DMS114 treated with DMSO at 0.1 percent for 48 hours (cell line): ENCODE measurements around the gene KY.

ENCODE experiments used
- DNase-seq: peaks from one replicate; lab custom pipeline; 2025; ENCODE audit not compliant: unreplicated experiment; lab: John Stamatoyannopoulos, UW

The KY gene

GRCh38 chr3:134647902-134648760 is 2.7 kb downstream of the KY start:
- no peak for DNase-seq

DNA sequence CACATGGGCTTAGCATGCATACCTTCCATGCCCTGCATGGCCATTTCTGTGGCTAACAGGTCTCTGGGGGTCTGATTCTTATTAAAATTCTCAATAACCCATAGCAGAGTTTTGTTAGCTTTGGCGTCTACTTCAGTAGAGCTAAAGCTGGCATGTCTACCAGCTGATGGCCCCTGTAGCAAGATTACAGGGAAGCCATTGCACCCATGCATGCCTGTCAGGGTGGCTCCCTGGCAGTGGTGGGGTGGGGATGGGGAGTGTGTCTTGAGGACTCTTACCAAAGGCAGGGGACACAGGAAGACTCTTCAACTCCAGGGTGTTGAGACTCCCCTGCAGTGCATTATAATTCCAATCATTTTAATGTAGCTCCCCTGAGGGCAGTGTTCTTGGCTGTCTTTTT is 4.7 kb downstream of the KY start:
- no peak for DNase-seq

GRCh38 chr3:134645515-134645914 is 5.3 kb downstream of the KY start:
- DNase-seq: no peak

- no peak for DNase-seq
Observed at GRCh38 chr3:134644731-134645514, 5.9 kb downstream of the KY start.

GRCh38 chr3:134643150-134643675 is 7.6 kb downstream of the KY start:
- no peak for DNase-seq

- no peak for DNase-seq
Observed at GRCh38 chr3:134642445-134643149, 8.2 kb downstream of the KY start.

GRCh38 chr3:134641671-134642300 is 9.0 kb downstream of the KY start:
- no peak for DNase-seq

GRCh38 chr3:134640872-134641470 is 9.9 kb downstream of the KY start:
- peak; percentile 8 for DNase-seq

- DNase-seq: no peak
Observed at GRCh38 chr3:134640378-134640777, 10.4 kb downstream of the KY start.

- DNase-seq: no peak
Observed at GRCh38 chr3:134638385-134639030, 12.3 kb downstream of the KY start.

DNA sequence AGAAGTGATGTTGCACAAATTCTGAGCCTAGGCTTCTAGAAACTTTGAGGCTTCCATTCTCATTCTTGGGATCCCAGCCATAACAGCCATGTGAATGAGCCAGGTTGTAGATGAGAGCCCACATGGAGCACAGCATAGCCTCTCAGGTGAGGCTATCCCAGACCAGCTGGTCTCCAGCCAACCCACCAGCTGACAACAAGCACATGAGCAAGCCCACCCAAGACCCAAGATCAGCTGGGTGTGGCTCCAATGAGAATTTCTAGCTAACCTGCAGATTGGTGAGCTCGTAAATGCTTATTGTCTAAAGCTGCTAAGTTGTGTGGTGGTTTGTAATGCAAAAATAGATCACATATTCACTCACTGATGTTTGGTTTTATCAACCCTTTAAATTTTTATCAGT is 14.4 kb downstream of the KY start:
- no peak for DNase-seq

- DNase-seq: no peak
Observed at GRCh38 chr3:134630506-134630905, 20.3 kb downstream of the KY start.

GRCh38 chr3:134628884-134629283 is 21.9 kb downstream of the KY start:
- DNase-seq: no peak

- DNase-seq: no peak
Observed at GRCh38 chr3:134627831-134628230, 23.0 kb downstream of the KY start.

DNA sequence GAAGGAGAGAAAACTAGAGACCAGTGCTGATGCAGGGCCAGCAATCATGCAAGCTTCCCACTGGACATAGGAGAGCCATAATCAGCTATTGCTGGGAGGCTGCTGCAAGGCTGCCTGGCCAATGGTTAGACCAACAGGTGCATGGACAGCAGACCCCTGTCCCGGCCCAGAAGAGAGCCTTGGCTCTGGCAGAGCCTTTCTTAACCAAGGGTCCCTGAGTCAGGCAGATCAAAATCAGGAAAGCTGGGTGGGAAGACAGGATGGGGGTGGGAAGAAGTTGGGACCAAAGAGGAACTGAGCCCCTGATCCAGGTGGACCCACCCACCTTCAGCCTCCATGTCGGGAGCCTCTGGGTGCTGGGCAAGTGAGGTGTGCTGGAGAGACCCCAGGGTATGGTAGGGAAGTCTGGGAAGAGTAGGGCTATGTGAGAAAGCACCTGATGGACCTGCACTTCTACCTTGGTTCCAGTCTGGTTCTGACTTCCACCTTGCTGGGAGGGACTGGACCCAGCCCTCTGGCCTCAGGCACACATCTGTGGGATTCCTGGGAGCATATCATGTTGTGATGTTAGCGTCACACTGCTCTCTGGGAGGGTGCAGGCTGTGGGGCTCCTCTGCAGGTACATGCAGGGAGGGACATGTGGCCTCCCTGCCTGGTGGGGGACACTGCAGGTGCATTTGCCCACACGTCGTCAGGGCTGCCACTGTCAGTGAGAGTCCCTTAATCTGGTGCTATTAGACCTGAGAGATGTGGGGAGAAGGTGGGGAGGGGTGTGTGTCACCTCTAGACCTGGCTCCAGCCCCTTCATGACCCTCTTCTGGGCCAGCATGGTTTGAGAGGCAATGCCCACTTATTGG is 24.7 kb downstream of the KY start:
- no peak for DNase-seq

GRCh38 chr3:134625462-134625861 is 25.4 kb downstream of the KY start:
- no peak for DNase-seq

DNA sequence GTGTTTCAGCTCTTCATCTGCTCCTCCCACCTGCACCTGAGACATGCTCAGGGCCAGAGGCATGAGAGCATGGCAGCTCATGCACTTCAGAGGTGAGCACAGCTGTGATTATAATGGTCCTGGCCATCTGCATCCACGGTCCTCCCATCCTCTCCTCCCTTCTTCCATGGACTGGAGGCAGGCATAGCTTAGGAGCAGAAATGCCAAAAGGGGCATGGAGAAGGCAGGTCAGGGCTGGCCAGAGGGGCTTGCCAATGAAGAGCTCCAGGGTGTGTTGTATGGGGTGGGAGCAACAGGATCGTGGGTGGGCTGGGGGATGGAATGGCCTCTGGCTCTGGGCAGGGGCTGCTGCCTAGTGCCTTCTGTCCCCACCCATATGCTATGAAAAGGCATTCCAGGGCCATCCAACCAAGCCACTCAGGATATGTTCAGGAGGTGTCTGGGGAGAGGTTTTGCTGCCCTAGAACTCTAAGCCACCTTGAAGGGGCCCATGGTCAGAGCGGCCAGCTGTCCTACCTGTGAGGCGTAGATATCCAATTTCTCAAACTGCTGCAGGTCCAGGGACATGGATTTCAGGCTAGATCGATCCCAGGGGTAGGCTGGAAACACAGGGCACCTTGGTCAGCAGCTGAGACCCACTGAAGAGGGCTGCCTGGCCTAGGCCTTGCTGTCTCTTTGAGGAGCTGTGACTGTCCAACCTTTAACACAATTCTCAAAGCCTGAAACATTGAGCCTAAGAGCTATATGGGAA is 26.1 kb downstream of the KY start:
- DNase-seq: no peak

- DNase-seq: no peak
Observed at GRCh38 chr3:134623615-134624245, 27.1 kb downstream of the KY start.
